Measurements from ENCODE around the gene ANP32B. TPM values are rescaled to one million over a fixed set of nuclear protein-coding genes. Genes with fewer than 3 reads are reported as not detected.
A peak's percentile ranks its signal among the peaks of the same experiment; 100 is the strongest.
"Not testable (repeated sequence)": the region's sequence is repeated elsewhere in the genome, so short reads cannot be mapped to it uniquely, and the experiment has no call there.

Gene ANP32B
- total RNA-seq, 1 donor from 2014 or later: 5.1 TPM

GRCh38 chr9:97963232-97963631 is 19.9 kb upstream of the ANP32B start:
- DNase-seq (ENCODE audit: low read depth in 2 of 2): no peak

- DNase-seq (ENCODE audit: low read depth in 2 of 2): no peak
These were observed 18.2 kb upstream of the ANP32B start for GRCh38 chr9:97964901-97965300.

- no peak for DNase-seq (ENCODE audit: low read depth in 2 of 2)
These were observed 16.6 kb upstream of the ANP32B start for GRCh38 chr9:97966493-97966892.

- DNase-seq (ENCODE audit: low read depth in 2 of 2): no peak
These were observed 14.1 kb upstream of the ANP32B start for GRCh38 chr9:97969014-97969413.

GRCh38 chr9:97970165-97970564 is 13.0 kb upstream of the ANP32B start:
- DNase-seq (ENCODE audit: low read depth in 2 of 2): no peak

GRCh38 chr9:97972753-97973152 is 10.4 kb upstream of the ANP32B start:
- DNase-seq (ENCODE audit: low read depth in 2 of 2): no peak

- DNase-seq (ENCODE audit: low read depth in 2 of 2): no peak
These were observed 7.8 kb upstream of the ANP32B start for GRCh38 chr9:97975376-97975775.

GRCh38 chr9:97976633-97977032 is 6.5 kb upstream of the ANP32B start:
- DNase-seq (ENCODE audit: low read depth in 2 of 2): not testable (repeated sequence)

- no peak for DNase-seq (ENCODE audit: low read depth in 2 of 2)
These were observed 4.6 kb upstream of the ANP32B start for GRCh38 chr9:97978371-97979130.

GRCh38 chr9:97979788-97980478 is 3.2 kb upstream of the ANP32B start:
- no peak for DNase-seq (ENCODE audit: low read depth in 2 of 2)

- DNase-seq (ENCODE audit: low read depth in 2 of 2): no peak
These were observed 2.7 kb upstream of the ANP32B start for GRCh38 chr9:97980479-97980803.

- DNase-seq (ENCODE audit: low read depth in 2 of 2): no peak
These were observed 2.0 kb upstream of the ANP32B start for GRCh38 chr9:97980918-97981845.

- DNase-seq (ENCODE audit: low read depth in 2 of 2): no peak
These were observed 1.1 kb upstream of the ANP32B start for GRCh38 chr9:97981846-97982682.

- DNase-seq (ENCODE audit: low read depth in 2 of 2): peak in 1 of 2 donors; percentile 55
These were observed 547 bp downstream of the ANP32B start for GRCh38 chr9:97983589-97984187.

- DNase-seq (ENCODE audit: low read depth in 2 of 2): peak; percentile 58 to 84
These were observed 1.3 kb downstream of the ANP32B start for GRCh38 chr9:97984188-97985057.

- DNase-seq (ENCODE audit: low read depth in 2 of 2): peak in 1 of 2 donors; percentile 40
These were observed 2.1 kb downstream of the ANP32B start for GRCh38 chr9:97985058-97985861.

GRCh38 chr9:97987487-97987886 is 4.3 kb downstream of the ANP32B start:
- DNase-seq (ENCODE audit: low read depth in 2 of 2): no peak

GRCh38 chr9:97990259-97990658 is 7.1 kb downstream of the ANP32B start:
- DNase-seq (ENCODE audit: low read depth in 2 of 2): peak in 1 of 2 donors; percentile 37

GRCh38 chr9:97991818-97992217 is 8.7 kb downstream of the ANP32B start:
- DNase-seq (ENCODE audit: low read depth in 2 of 2): no peak
